KMS-11 (cell line): ENCODE measurements around the gene DISP2.

Experiments
- H2AFZ ChIP-seq: fragments of 200-600 bp; sonication (generic); 2 replicates; pipeline ENCODE4 v1.6.1; 2016; ENCODE audit warnings: antibody characterized with exemption, mixed run types, low read depth
- H3K27ac ChIP-seq: fragments of 200-600 bp; sonication (generic); 2 replicates; pipeline ENCODE4 v1.6.1; 2016; ENCODE audit warnings: mild to moderate bottlenecking, mixed run types
- H3K27me3 ChIP-seq: fragments of 200-600 bp; sonication (generic); 2 replicates; pipeline ENCODE4 v1.6.1; 2017; ENCODE audit warnings: mild to moderate bottlenecking, low read depth, mixed run types, moderate library complexity; ENCODE audit not compliant: insufficient read depth
- H3K36me3 ChIP-seq: fragments of 200-600 bp; sonication (generic); 2 replicates; pipeline ENCODE4 v1.6.1; 2017; ENCODE audit warnings: mild to moderate bottlenecking, mixed run types; ENCODE audit not compliant: insufficient read depth
- H3K4me1 ChIP-seq: fragments of 200-600 bp; sonication (generic); 2 replicates; pipeline ENCODE4 v1.6.1; 2016; ENCODE audit warnings: mild to moderate bottlenecking, low read depth, mixed run types; ENCODE audit not compliant: poor library complexity, severe bottlenecking
- H3K4me2 ChIP-seq: fragments of 200-600 bp; sonication (generic); 2 replicates; pipeline ENCODE4 v1.7.0; 2016; ENCODE audit warnings: mild to moderate bottlenecking, mixed run types
- H3K4me3 ChIP-seq: fragments of 200-600 bp; sonication (generic); IDR thresholded peaks from 2 replicates; pipeline ENCODE4 v1.6.1; 2017; ENCODE audit warnings: low read depth, low read length, mixed read lengths; ENCODE audit not compliant: insufficient read depth
- H3K79me2 ChIP-seq: fragments of 200-600 bp; sonication (generic); 2 replicates; pipeline ENCODE4 v1.6.1; 2016; ENCODE audit warnings: low read depth, mixed run types; ENCODE audit not compliant: insufficient read depth
- H3K9ac ChIP-seq: fragments of 200-600 bp; sonication (generic); 2 replicates; pipeline ENCODE4 v1.6.1; 2016; ENCODE audit warnings: mild to moderate bottlenecking, mixed run types
- H4K20me1 ChIP-seq: fragments of 200-600 bp; sonication (generic); 2 replicates; pipeline ENCODE4 v1.6.1; 2016; ENCODE audit warnings: mild to moderate bottlenecking, mixed run types; ENCODE audit not compliant: insufficient read depth
- TF ChIP-seq, protein P1 (sequence below): fragments of 200-600 bp; sonication (generic); conservative IDR thresholded peaks from 2 replicates; pipeline ENCODE4 v1.6.1; 2017; ENCODE audit warnings: low read depth, mild to moderate bottlenecking, antibody characterized with exemption, low read length, moderate library complexity, mixed read lengths

Gene DISP2

GRCh38 chr15:40380636-40381035, 22.6 kb downstream of the DISP2 start:
- H3K27ac ChIP-seq, result no peak overlapping the region
- no peak overlapping the region for H2AFZ ChIP-seq
- H3K79me2 ChIP-seq, result peaks cover 22% of the 10 kb centered on the region
- no peaks in the 10 kb centered on the region for H3K27me3 ChIP-seq
- TF ChIP-seq, protein P1, sequence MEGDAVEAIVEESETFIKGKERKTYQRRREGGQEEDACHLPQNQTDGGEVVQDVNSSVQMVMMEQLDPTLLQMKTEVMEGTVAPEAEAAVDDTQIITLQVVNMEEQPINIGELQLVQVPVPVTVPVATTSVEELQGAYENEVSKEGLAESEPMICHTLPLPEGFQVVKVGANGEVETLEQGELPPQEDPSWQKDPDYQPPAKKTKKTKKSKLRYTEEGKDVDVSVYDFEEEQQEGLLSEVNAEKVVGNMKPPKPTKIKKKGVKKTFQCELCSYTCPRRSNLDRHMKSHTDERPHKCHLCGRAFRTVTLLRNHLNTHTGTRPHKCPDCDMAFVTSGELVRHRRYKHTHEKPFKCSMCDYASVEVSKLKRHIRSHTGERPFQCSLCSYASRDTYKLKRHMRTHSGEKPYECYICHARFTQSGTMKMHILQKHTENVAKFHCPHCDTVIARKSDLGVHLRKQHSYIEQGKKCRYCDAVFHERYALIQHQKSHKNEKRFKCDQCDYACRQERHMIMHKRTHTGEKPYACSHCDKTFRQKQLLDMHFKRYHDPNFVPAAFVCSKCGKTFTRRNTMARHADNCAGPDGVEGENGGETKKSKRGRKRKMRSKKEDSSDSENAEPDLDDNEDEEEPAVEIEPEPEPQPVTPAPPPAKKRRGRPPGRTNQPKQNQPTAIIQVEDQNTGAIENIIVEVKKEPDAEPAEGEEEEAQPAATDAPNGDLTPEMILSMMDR, result no peak
- H3K9ac ChIP-seq, result no peak overlapping the region
- H3K4me2 ChIP-seq, result no peak overlapping the region
- H3K4me3 ChIP-seq, result no peak overlapping the region
- no peaks in the 10 kb centered on the region for H4K20me1 ChIP-seq
- H3K4me1 ChIP-seq, result peaks cover 20% of the 10 kb centered on the region
- no peaks in the 10 kb centered on the region for H3K36me3 ChIP-seq

GRCh38 chr15:40381818-40382529, 24.0 kb downstream of the DISP2 start:
- H2AFZ ChIP-seq, result peak overlapping the region; percentile 80
- peaks cover 20% of the 10 kb centered on the region for H3K4me1 ChIP-seq
- no peak overlapping the region for H3K9ac ChIP-seq
- TF ChIP-seq, protein P1, result no peak
- H4K20me1 ChIP-seq, result no peaks in the 10 kb centered on the region
- H3K27ac ChIP-seq, result no peak overlapping the region
- H3K4me3 ChIP-seq, result no peak overlapping the region
- H3K4me2 ChIP-seq, result peak overlapping the region; percentile 27; the same call in 1 of the 2 replicates
- H3K36me3 ChIP-seq, result no peaks in the 10 kb centered on the region
- H3K79me2 ChIP-seq, result peaks cover 22% of the 10 kb centered on the region
- no peaks in the 10 kb centered on the region for H3K27me3 ChIP-seq

- 0 out of 2 replicates have a peak within 1 kb of the TSS, but pooled peaks have one; percentile 21 for H3K27ac ChIP-seq
- peak within 1 kb of the TSS; percentile 71 for H3K9ac ChIP-seq
- peaks cover 20% of the 10 kb centered on the region for H3K4me1 ChIP-seq
- peaks cover 22% of the 10 kb centered on the region for H3K79me2 ChIP-seq
- no peaks in the 10 kb centered on the region for H3K27me3 ChIP-seq
- H3K4me3 ChIP-seq, result peak within 1 kb of the TSS; percentile 71
- peak within 1 kb of the TSS; percentile 96 for H3K4me2 ChIP-seq
- peak within 1 kb of the TSS; percentile 80 for H2AFZ ChIP-seq
- no peaks in the 10 kb centered on the region for H3K36me3 ChIP-seq
- TF ChIP-seq, protein P1, result no peak
- H4K20me1 ChIP-seq, result no peaks in the 10 kb centered on the region
Measured at GRCh38 chr15:40382580-40383456, 24.8 kb downstream of the DISP2 start, which contains the start of gene KNSTRN. KNSTRN (plus strand) TSS chr15:40382721; CDS start chr15:40382836, 115 bp downstream.

DNA sequence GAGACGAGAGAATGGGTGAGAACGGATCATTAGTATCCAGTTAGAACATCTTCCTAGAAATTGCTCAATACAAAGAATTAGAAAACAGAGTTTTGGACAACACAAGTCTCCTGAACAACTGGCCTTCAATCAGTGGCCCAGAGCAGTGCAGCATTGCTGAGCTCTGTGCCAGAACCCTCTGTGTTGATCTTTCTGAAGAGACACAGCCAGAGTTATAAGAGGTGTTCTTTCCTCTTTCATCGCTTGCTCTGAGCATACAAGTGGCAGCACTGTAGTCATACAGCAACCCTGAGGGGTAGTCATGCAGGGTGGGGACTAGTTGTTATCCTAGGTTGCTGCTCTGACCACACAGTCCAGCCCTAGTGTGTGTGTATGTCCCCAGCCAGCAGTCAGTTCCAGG, 28.5 kb downstream of the DISP2 start:
- Histone ChIP-seq H3K4me3 (no peak overlapping the region), H3K9ac (no peak overlapping the region), H3K4me1 (peaks cover 20% of the 10 kb centered on the region), H3K27me3 (no peaks in the 10 kb centered on the region), H3K4me2 (no peak overlapping the region), H3K36me3 (no peaks in the 10 kb centered on the region), H3K79me2 (peaks cover 22% of the 10 kb centered on the region), H4K20me1 (no peaks in the 10 kb centered on the region), H3K27ac (no peak overlapping the region), H2AFZ (no peak overlapping the region)
- TF ChIP-seq, protein P1, result no peak
